Fibroblast of mammary gland (primary cell): ENCODE results near the gene PGLYRP3.
"Not testable (repeated sequence)": the region's sequence is repeated elsewhere in the genome, so short reads cannot be mapped to it uniquely, and the experiment has no call there.

Source experiments
- DNase-seq: peaks from one replicate; pipeline ENCODE4 v3.0.0-alpha.2; 2010; ENCODE audit warnings: low read depth
- H3K4me3 ChIP-seq: 2 replicates; pipeline ENCODE4 v1.5.1; 2011; ENCODE audit warnings: low read depth, mild to moderate bottlenecking, low read length, moderate library complexity; ENCODE audit not compliant: control insufficient read depth
- CTCF ChIP-seq: conservative IDR thresholded peaks from 2 replicates; pipeline ENCODE4 v1.5.1; 2011; ENCODE audit warnings: low read depth, low read length, inconsistent platforms; ENCODE audit not compliant: control insufficient read depth, insufficient read depth

PGLYRP3 gene

GRCh38 chr1:153324912-153325311 is 12.2 kb upstream of the PGLYRP3 start:
- no peak for TF ChIP-seq CTCF
- no peak overlapping the region for H3K4me3 ChIP-seq
- DNase-seq = no peak

GRCh38 chr1:153322568-153322967 is 9.8 kb upstream of the PGLYRP3 start:
- no peak for TF ChIP-seq CTCF
- DNase-seq = no peak
- H3K4me3 ChIP-seq = no peak overlapping the region

- not testable (repeated sequence) for H3K4me3 ChIP-seq, DNase-seq
These were observed 5.4 kb upstream of the PGLYRP3 start for GRCh38 chr1:153318145-153318544.

- not testable (repeated sequence) for H3K4me3 ChIP-seq, DNase-seq
These were observed 3.3 kb upstream of the PGLYRP3 start for GRCh38 chr1:153316013-153316412.

GRCh38 chr1:153314388-153314787 is 1.6 kb upstream of the PGLYRP3 start:
- H3K4me3 ChIP-seq, DNase-seq: not testable (repeated sequence)

GRCh38 chr1:153313288-153313687 is 536 bp upstream of the PGLYRP3 start:
- TF ChIP-seq CTCF = no peak
- DNase-seq = no peak
- no peak overlapping the region for H3K4me3 ChIP-seq

- no peak overlapping the region for H3K4me3 ChIP-seq
- DNase-seq = no peak
- no peak for TF ChIP-seq CTCF
These were observed 2.2 kb downstream of the PGLYRP3 start for GRCh38 chr1:153310526-153310925.

GRCh38 chr1:153309441-153309840 is 3.3 kb downstream of the PGLYRP3 start:
- H3K4me3 ChIP-seq = no peak overlapping the region
- TF ChIP-seq CTCF = no peak
- DNase-seq = no peak

GRCh38 chr1:153308540-153308939 is 4.2 kb downstream of the PGLYRP3 start:
- no peak for DNase-seq
- no peak overlapping the region for H3K4me3 ChIP-seq
- no peak for TF ChIP-seq CTCF
